ENCODE results near the gene ZNRF4. TPM values are rescaled to one million over a fixed set of nuclear protein-coding genes. Genes with fewer than 3 reads are reported as not detected.

The ZNRF4 gene
- total RNA-seq, 1 donor from 2014 or later: not detected

DNA sequence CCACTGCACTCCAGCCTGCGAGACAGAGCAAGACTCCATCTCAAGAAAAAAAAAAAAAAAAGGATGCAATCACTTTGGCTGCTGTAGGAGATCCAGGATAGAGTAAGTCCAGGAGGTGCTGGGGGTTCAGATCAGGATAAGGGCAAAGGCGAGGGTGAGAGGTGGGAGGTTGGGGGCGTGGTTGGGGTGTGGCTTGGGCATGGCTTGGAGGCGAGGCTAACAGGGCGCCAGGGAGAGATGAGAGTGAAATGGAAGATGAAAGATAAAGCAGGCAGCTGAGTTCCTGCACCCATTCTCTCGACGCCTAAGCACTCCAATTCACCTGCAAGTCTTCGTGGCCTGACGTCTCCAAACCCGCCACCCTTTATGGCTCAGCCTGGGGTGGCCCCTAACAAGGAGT, 25.0 kb upstream of the ZNRF4 start:
- Mint-ChIP-seq H3K9me3 (ENCODE audit: unreplicated experiment) (peaks cover 2% of the 10 kb centered on the region), H3K4me1 (ENCODE audit: low read depth, unreplicated experiment) (peaks cover 5% of the 10 kb centered on the region), H3K27ac (ENCODE audit: unreplicated experiment) (no peak overlapping the region), H3K4me3 (ENCODE audit: unreplicated experiment) (no peak overlapping the region), H3K36me3 (ENCODE audit: unreplicated experiment) (no peaks in the 10 kb centered on the region), H3K27me3 (ENCODE audit: unreplicated experiment) (peaks cover 10% of the 10 kb centered on the region)
- TF ChIP-seq CTCF (IDR thresholded peaks at IDR 0.05; ENCODE audit: partially characterized antibody, unreplicated experiment): no peak
- DNase-seq: peak; percentile 42

- peaks cover 2% of the 10 kb centered on the region for H3K9me3 Mint-ChIP-seq (ENCODE audit: unreplicated experiment)
- peaks cover 8% of the 10 kb centered on the region for H3K27me3 Mint-ChIP-seq (ENCODE audit: unreplicated experiment)
- H3K36me3 Mint-ChIP-seq (ENCODE audit: unreplicated experiment): no peaks in the 10 kb centered on the region
- H3K4me3 Mint-ChIP-seq (ENCODE audit: unreplicated experiment): no peak overlapping the region
- H3K4me1 Mint-ChIP-seq (ENCODE audit: low read depth, unreplicated experiment): peaks cover 5% of the 10 kb centered on the region
- H3K27ac Mint-ChIP-seq (ENCODE audit: unreplicated experiment): no peak overlapping the region
- no peak for DNase-seq
- TF ChIP-seq CTCF (IDR thresholded peaks at IDR 0.05; ENCODE audit: partially characterized antibody, unreplicated experiment): no peak
Observed at GRCh38 chr19:5432687-5433086, 22.5 kb upstream of the ZNRF4 start.

- no peaks in the 10 kb centered on the region for H3K36me3 Mint-ChIP-seq (ENCODE audit: unreplicated experiment)
- no peak for DNase-seq
- H3K27ac Mint-ChIP-seq (ENCODE audit: unreplicated experiment): peak overlapping the region; percentile 38
- no peak overlapping the region for H3K4me3 Mint-ChIP-seq (ENCODE audit: unreplicated experiment)
- H3K4me1 Mint-ChIP-seq (ENCODE audit: low read depth, unreplicated experiment): peaks cover 5% of the 10 kb centered on the region
- peaks cover 9% of the 10 kb centered on the region for H3K27me3 Mint-ChIP-seq (ENCODE audit: unreplicated experiment)
- H3K9me3 Mint-ChIP-seq (ENCODE audit: unreplicated experiment): peaks cover 2% of the 10 kb centered on the region
- no peak for TF ChIP-seq CTCF (IDR thresholded peaks at IDR 0.05; ENCODE audit: partially characterized antibody, unreplicated experiment)
Observed at GRCh38 chr19:5434351-5434917, 20.8 kb upstream of the ZNRF4 start.

DNA sequence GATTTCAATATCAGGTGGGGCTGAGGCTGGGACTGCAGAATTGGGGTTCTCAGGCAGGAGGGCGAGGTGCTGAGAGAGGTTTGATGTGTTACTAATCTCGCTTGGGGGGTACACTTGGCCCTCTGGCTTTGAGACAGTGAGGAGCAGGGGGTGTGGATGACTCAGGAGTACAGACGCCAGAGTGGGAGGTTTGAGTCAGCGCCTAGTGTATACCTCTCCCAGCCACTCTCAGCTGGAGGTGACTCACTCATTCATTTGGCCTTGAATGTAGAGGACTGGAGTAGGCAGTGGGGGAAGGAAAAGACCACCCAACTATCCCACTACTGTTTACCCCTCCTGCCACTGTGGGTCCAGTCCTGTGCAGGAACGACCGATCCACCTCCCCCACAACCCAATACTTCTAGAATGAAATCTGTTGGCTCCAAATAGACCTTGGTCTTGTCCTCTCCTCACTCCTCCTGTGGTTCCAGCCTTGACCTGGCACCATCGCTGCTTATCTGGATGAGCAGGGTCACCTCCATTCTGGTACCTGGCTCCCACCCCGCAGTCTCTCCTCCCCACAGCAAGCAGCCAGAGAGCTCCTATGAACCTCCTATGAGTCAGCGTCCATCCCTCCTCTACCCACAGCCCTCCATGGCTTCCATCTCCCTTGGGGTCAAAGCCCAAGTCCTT, 20.1 kb upstream of the ZNRF4 start:
- peak overlapping the region; percentile 66 for H3K4me3 Mint-ChIP-seq (ENCODE audit: unreplicated experiment)
- H3K27ac Mint-ChIP-seq (ENCODE audit: unreplicated experiment): peak overlapping the region; percentile 10
- H3K4me1 Mint-ChIP-seq (ENCODE audit: low read depth, unreplicated experiment): peaks cover 5% of the 10 kb centered on the region
- no peaks in the 10 kb centered on the region for H3K36me3 Mint-ChIP-seq (ENCODE audit: unreplicated experiment)
- peaks cover 1% of the 10 kb centered on the region for H3K9me3 Mint-ChIP-seq (ENCODE audit: unreplicated experiment)
- TF ChIP-seq CTCF (IDR thresholded peaks at IDR 0.05; ENCODE audit: partially characterized antibody, unreplicated experiment): no peak
- peaks cover 9% of the 10 kb centered on the region for H3K27me3 Mint-ChIP-seq (ENCODE audit: unreplicated experiment)
- no peak for DNase-seq

GRCh38 chr19:5435642-5436017, 19.6 kb upstream of the ZNRF4 start:
- peaks cover 9% of the 10 kb centered on the region for H3K27me3 Mint-ChIP-seq (ENCODE audit: unreplicated experiment)
- H3K4me1 Mint-ChIP-seq (ENCODE audit: low read depth, unreplicated experiment): peaks cover 5% of the 10 kb centered on the region
- H3K4me3 Mint-ChIP-seq (ENCODE audit: unreplicated experiment): peak overlapping the region; percentile 68
- H3K27ac Mint-ChIP-seq (ENCODE audit: unreplicated experiment): peak overlapping the region; percentile 10
- H3K36me3 Mint-ChIP-seq (ENCODE audit: unreplicated experiment): no peaks in the 10 kb centered on the region
- no peak for TF ChIP-seq CTCF (IDR thresholded peaks at IDR 0.05; ENCODE audit: partially characterized antibody, unreplicated experiment)
- no peak for DNase-seq
- H3K9me3 Mint-ChIP-seq (ENCODE audit: unreplicated experiment): peaks cover 2% of the 10 kb centered on the region
